ENCODE data around the gene VAV3.

GRCh38 chr1:107740579-107740978 lies 224.4 kb downstream of the VAV3 start:
- TF ChIP-seq ZZZ3 (CRISPR knock-in tag; IDR thresholded peaks at IDR 0.05; ENCODE audit: borderline replicate concordance) (no peak), KDM5A (IDR thresholded peaks at IDR 0.05; ENCODE audit: borderline replicate concordance, low read length) (no peak), ZNF282 (IDR thresholded peaks at IDR 0.05; ENCODE audit: partially characterized antibody) (no peak), EP300 (IDR thresholded peaks at IDR 0.05; ENCODE audit: low read depth in 2 of 2, low read length in 2 of 2) (no peak), EP300 (CRISPR knock-in tag; IDR thresholded peaks at IDR 0.05; ENCODE audit: borderline replicate concordance) (no peak), IRF1 (CRISPR knock-in tag; IDR thresholded peaks at IDR 0.05; ENCODE audit: low read depth) (no peak), ZNF639 (CRISPR knock-in tag; conservative IDR thresholded peaks at IDR 0.05) (no peak), CTCF (CRISPR knock-in tag; IDR thresholded peaks at IDR 0.05) (no peak), ETV5 (CRISPR knock-in tag; IDR thresholded peaks at IDR 0.05; ENCODE audit: borderline replicate concordance) (no peak)
